H1 (cell line): ENCODE data around the gene EPHA1. TPM values are rescaled to one million over a fixed set of nuclear protein-coding genes. Genes with fewer than 3 reads are reported as not detected.

Experiments used
- CHD1 ChIP-seq: IDR thresholded peaks from 2 replicates; pipeline ENCODE4 v1.6.1; 2012; ENCODE audit warnings: low read depth, low read length, improper control_type of control experiment
- CTBP2 ChIP-seq: IDR thresholded peaks from 2 replicates; pipeline ENCODE4 v1.7.0; 2011; ENCODE audit warnings: borderline replicate concordance, mild to moderate bottlenecking, moderate library complexity, mixed read lengths, low read length; ENCODE audit not compliant: insufficient read depth, insufficient read length
- EP300 ChIP-seq, 2 experiments: IDR thresholded peaks; 1 replicate in 1 of 2; 2 replicates in 1 of 2; pipeline ENCODE4 v1.6.1; 2011 to 2012; ENCODE audit warnings: low read depth in 2 of 2, low read length in 2 of 2, mild to moderate bottlenecking in 2 of 2, borderline replicate concordance in 1 of 2, inconsistent platforms in 1 of 2, moderate library complexity in 1 of 2
- KDM1A ChIP-seq: fragments of 200-600, 300-600 bp; sonication (generic); IDR thresholded peaks from 2 replicates; pipeline ENCODE4 v1.7.1; 2016; ENCODE audit warnings: mild to moderate bottlenecking, low read length, borderline replicate concordance
- POLR2A ChIP-seq, 2 experiments: IDR thresholded peaks; 1 replicate in 1 of 2; 2 replicates in 1 of 2; pipeline ENCODE4 v1.6.1; 2011; ENCODE audit warnings: low read depth in 2 of 2, low read length in 2 of 2, mild to moderate bottlenecking in 2 of 2; ENCODE audit errors: control extremely low read depth in 1 of 2
- SAP30 ChIP-seq: fragments of 300-600 bp; sonication (generic); IDR thresholded peaks from 2 replicates; pipeline ENCODE4 v1.7.1; 2012; ENCODE audit warnings: low read length, moderate library complexity, mild to moderate bottlenecking, inconsistent platforms; ENCODE audit not compliant: insufficient read depth, insufficient replicate concordance
- SP4 ChIP-seq: IDR thresholded peaks from 2 replicates; pipeline ENCODE4 v1.6.1; 2012; ENCODE audit warnings: low read length, inconsistent platforms
- SRF ChIP-seq: IDR thresholded peaks from 2 replicates; pipeline ENCODE4 v1.6.1; 2011; ENCODE audit warnings: mild to moderate bottlenecking, low read depth, low read length, moderate library complexity
- polyA plus RNA-seq, 7 experiments: library from polyadenylated mRNA; depleted of rRNA in 3 of 7; stranded (reverse) in 5 of 7; unstranded in 2 of 7; fragments of >200 nt in 5 of 7; fragments of 200-250 nt in 2 of 7; gene quantifications; 1 replicate in 5 of 7; 2 replicates in 1 of 7; 4 replicates in 1 of 7; pipeline versions ENCODE4 v1.2.1 to v1.2.3, GENCODE V29; 2011 to 2013; ENCODE audit warnings: missing spikeins in 2 of 7, mixed read lengths in 2 of 7
- total RNA-seq: library from RNA; stranded (reverse); fragmentation: NEBNext Ultra II Directional; extraction: Animal tissue kit (Norgen Biotek cat#: 25700); gene quantifications from 2 replicates; pipeline ENCODE4 v1.2.1, GENCODE V29; 2021

Gene EPHA1
- total and polyA plus RNA-seq, 2 of the 8 experiments (the other 6 are each of a cell fraction or from before 2014, with no cell fraction given) = 86.5 to 133 TPM

DNA sequence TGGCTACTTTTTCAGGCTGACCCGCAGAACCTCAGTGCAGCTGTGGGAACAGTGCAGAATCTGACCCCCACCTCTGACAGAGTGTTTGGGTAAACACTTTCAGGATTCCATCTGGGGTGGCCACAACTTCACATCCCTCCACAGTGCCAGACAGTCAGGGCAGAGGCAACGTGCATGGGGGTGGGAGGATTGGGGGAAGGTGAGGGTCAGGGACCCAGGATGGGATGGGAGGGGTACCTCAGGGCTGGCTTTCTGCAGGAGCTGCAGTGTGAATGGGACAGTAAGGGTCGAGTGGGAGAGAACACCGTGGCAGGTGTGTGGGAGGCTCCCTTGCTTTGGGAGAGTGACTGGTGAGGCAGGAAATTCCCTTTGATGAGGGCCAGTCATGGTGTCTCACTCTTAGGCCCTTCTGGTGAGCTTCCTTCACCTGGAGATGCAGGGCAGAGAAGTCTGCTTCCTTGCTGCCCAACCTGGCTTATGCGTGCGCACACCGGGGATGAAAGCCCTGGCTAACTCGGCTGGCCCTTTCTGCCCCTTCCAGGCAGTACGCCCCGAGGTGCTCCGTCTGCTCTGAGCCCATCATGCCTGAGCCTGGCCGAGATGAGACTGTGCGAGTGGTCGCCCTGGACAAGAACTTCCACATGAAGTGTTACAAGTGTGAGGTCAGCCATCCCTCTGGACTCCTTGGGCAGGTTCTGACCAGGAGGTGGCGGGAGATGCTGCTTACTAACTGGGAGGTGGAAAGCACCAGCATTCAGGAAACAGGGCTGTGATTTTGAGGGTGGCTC is 19.1 kb downstream of the EPHA1 start (continued):
- TF ChIP-seq CHD1 = no peak
- TF ChIP-seq CTBP2 = no peak
- TF ChIP-seq SP4 = no peak
- no peak for TF ChIP-seq SAP30
- TF ChIP-seq SRF = no peak
- TF ChIP-seq KDM1A = no peak
- TF ChIP-seq EP300 (IDR thresholded peaks at IDR 0.05; ENCODE audit: borderline replicate concordance in 1 of 2, low read depth in 2 of 2, low read length in 2 of 2) = no peak
- TF ChIP-seq POLR2A (IDR thresholded peaks at IDR 0.05; ENCODE audit: control extremely low read depth in 1 of 2, low read depth in 2 of 2, low read length in 2 of 2) = no peak
